Measurements from ENCODE around the gene FBXW11. TPM values are rescaled to one million over a fixed set of nuclear protein-coding genes. Genes with fewer than 3 reads are reported as not detected.

FBXW11 gene
- total and polyA plus RNA-seq, 3 donors from 2014 or later = 46.3 to 61.8 (median 60.6) TPM

- TF ChIP-seq POLR2A (IDR thresholded peaks at IDR 0.05) (no peak), CTCF (IDR thresholded peaks at IDR 0.05) (no peak)
- H3K36me3 ChIP-seq (ENCODE audit: low read depth, missing control alignments) = no peaks in the 10 kb centered on the region
- 86 to 90% methylated on average over 12 of the region's 12 CpGs for WGBS, 2 donors
- H3K27me3 ChIP-seq = no peaks in the 10 kb centered on the region
- DNase-seq = no peak
- intact Hi-C loops (cut with DNase I; ENCODE audit: low total_unique reads) = loop anchor here (10.0 kb wide), 1 partner anchor 134 kb away; no protein-coding TSS in a partner anchor
- H3K27ac ChIP-seq = no peak overlapping the region
- H3K9me3 ChIP-seq = no peaks in the 10 kb centered on the region
- peaks cover 20% of the 10 kb centered on the region for H3K4me1 ChIP-seq
- H3K4me3 ChIP-seq = no peak overlapping the region
Observed at GRCh38 chr5:172048539-172049101, 42.2 kb upstream of the FBXW11 start.

- 71 to 85% methylated on average over 1 of the region's 1 CpG for WGBS, 2 donors
- TF ChIP-seq CTCF (IDR thresholded peaks at IDR 0.05) (no peak), POLR2A (IDR thresholded peaks at IDR 0.05) (no peak)
- intact Hi-C loops (cut with DNase I; ENCODE audit: low total_unique reads) = loop anchor here (10.0 kb wide), 1 partner anchor 133 kb away; no protein-coding TSS in a partner anchor
- peak overlapping the region in 1 of 2 donors; percentile 31 for H3K27ac ChIP-seq
- H3K9me3 ChIP-seq = no peaks in the 10 kb centered on the region
- no peak overlapping the region for H3K4me3 ChIP-seq
- no peak for DNase-seq
- H3K36me3 ChIP-seq (ENCODE audit: low read depth, missing control alignments) = no peaks in the 10 kb centered on the region
- no peaks in the 10 kb centered on the region for H3K27me3 ChIP-seq
- H3K4me1 ChIP-seq = peaks cover 20% of the 10 kb centered on the region
Observed at GRCh38 chr5:172048170-172048422, 41.7 kb upstream of the FBXW11 start.

- intact Hi-C loops (cut with DNase I; ENCODE audit: low total_unique reads) = loop anchor here (10.0 kb wide), 1 partner anchor 132 kb away; no protein-coding TSS in a partner anchor
- Histone ChIP-seq H3K9me3 (no peaks in the 10 kb centered on the region), H3K27ac (no peak overlapping the region), H3K4me3 (no peak overlapping the region), H3K4me1 (peaks cover 10% of the 10 kb centered on the region), H3K27me3 (no peaks in the 10 kb centered on the region), H3K36me3 (ENCODE audit: low read depth, missing control alignments) (no peaks in the 10 kb centered on the region)
- WGBS, 2 donors = 95% methylated on average over 4 of the region's 4 CpGs
- no peak for TF ChIP-seq CTCF (IDR thresholded peaks at IDR 0.05)
- no peak for DNase-seq
Observed at GRCh38 chr5:172046593-172046992, 40.2 kb upstream of the FBXW11 start.

DNA sequence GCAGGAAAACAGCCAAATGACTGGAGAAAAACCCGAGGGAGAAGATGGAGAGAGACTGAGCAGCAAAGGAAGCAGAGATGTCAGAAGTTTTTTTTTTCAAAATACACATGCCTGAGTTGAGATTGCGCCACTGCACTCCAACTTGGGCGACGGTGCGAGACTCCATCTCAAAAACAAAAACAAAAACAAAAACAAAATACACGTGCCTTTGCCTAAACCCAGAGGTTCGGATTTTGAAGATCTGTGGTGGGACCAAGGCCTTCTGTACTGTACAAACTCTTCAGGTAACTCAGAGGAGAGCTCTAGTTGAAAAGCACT is 38.8 kb upstream of the FBXW11 start:
- Histone ChIP-seq H3K27ac (no peak overlapping the region), H3K36me3 (ENCODE audit: low read depth, missing control alignments) (no peaks in the 10 kb centered on the region), H3K9me3 (no peaks in the 10 kb centered on the region), H3K4me1 (peaks cover 10% of the 10 kb centered on the region), H3K27me3 (no peaks in the 10 kb centered on the region), H3K4me3 (no peak overlapping the region)
- no peak for DNase-seq
- no peak for TF ChIP-seq CTCF (IDR thresholded peaks at IDR 0.05)
- no peak for TF ChIP-seq POLR2A (IDR thresholded peaks at IDR 0.05)
- intact Hi-C loops (cut with DNase I; ENCODE audit: low total_unique reads) = loop anchor here (10.0 kb wide), 1 partner anchor 130 kb away; no protein-coding TSS in a partner anchor
- 88 to 89% methylated on average over 7 of the region's 7 CpGs for whole genome bisulfite sequencing, 2 donors

GRCh38 chr5:172044631-172045314 is 38.3 kb upstream of the FBXW11 start:
- Histone ChIP-seq H3K36me3 (ENCODE audit: low read depth, missing control alignments) (no peaks in the 10 kb centered on the region), H3K9me3 (no peaks in the 10 kb centered on the region), H3K4me3 (no peak overlapping the region), H3K27me3 (no peaks in the 10 kb centered on the region), H3K27ac (no peak overlapping the region), H3K4me1 (peaks cover 10% of the 10 kb centered on the region)
- 88 to 93% methylated on average over 14 of the region's 14 CpGs for WGBS, 2 donors
- intact Hi-C loops (cut with DNase I; ENCODE audit: low total_unique reads) = loop anchor here (10.0 kb wide), 1 partner anchor 130 kb away; no protein-coding TSS in a partner anchor
- DNase-seq = no peak
- no peak for TF ChIP-seq CTCF (IDR thresholded peaks at IDR 0.05)
- no peak for TF ChIP-seq POLR2A (IDR thresholded peaks at IDR 0.05)
